HCT116 (cell line): ENCODE data around the gene PPM1H. TPM values are rescaled to one million over a fixed set of nuclear protein-coding genes. Genes with fewer than 3 reads are reported as not detected.

Experiments
- ATAC-seq: fragments of 200-7000 bp; cut with Tn5 transposase; 2 replicates; pipeline ENCODE4 v1.9.1; 2020; ENCODE audit warnings: mild to moderate bottlenecking, moderate library complexity
- BruUV-seq: library from RNA; stranded (reverse); fragments of 400-500 nt; replicated peaks from 2 replicates; lab custom pipeline; 2021; lab: Mats Ljungman, UMichigan
- CTCF ChIA-PET: fragments of 300-600 bp; sonication (Branson Sonifier 250); formaldehyde crosslinking; loops from one replicate; lab custom pipeline; 2021; ENCODE audit warnings: antibody characterized with exemption; lab: Charles Lee
- POLR2A ChIA-PET: fragments of 300-600, 350-600 bp; sonication (Branson Sonifier 250); formaldehyde crosslinking; loops from one replicate; lab custom pipeline; 2021; ENCODE audit warnings: antibody characterized with exemption; lab: Charles Lee
- RAD21 ChIA-PET, 2 experiments: fragments of 300-600 bp; sonication (Branson Sonifier 250); formaldehyde crosslinking; loops; one replicate each; lab custom pipeline; 2023; ENCODE audit warnings: low total read pairs in 2 of 2; ENCODE audit not compliant: uncharacterized antibody in 2 of 2, unreplicated experiment in 2 of 2, low non-redundant PET in 1 of 2; lab: Charles Lee
- DNase-seq: peaks from one replicate; pipeline ENCODE4 v3.0.0-alpha.2; 2010; ENCODE audit warnings: low read depth, low spot score
- H2AFZ ChIP-seq: fragments of 200-600 bp; shearing (Covaris generic), sonication (generic); 2 replicates; pipeline ENCODE4 v1.6.1; 2017; ENCODE audit warnings: low read depth, mixed run types, mixed read lengths, antibody characterized with exemption, low read length; ENCODE audit not compliant: poor library complexity, severe bottlenecking
- H3K27ac ChIP-seq: 2 replicates; pipeline ENCODE4 v1.5.1; 2012; ENCODE audit warnings: low read depth, low read length
- H3K27me3 ChIP-seq: fragments of 200-600 bp; sonication (generic); 2 replicates; pipeline ENCODE4 v1.6.1; 2016; ENCODE audit warnings: mixed run types, low read length, mixed read lengths; ENCODE audit not compliant: insufficient read depth
- H3K36me3 ChIP-seq, 2 experiments: fragments of 200-500 bp in 1 of 2; fragments of 200-600 bp in 1 of 2; sonication (Bioruptor generic) in 1 of 2; sonication (generic) in 1 of 2; 2 replicates each; pipeline versions ENCODE4 v1.5.1 to v1.6.1; 2014 to 2016; ENCODE audit warnings: low read length in 2 of 2, inconsistent platforms in 1 of 2, mixed read lengths in 1 of 2, mixed run types in 1 of 2; ENCODE audit not compliant: insufficient read depth in 2 of 2, control insufficient read depth in 1 of 2
- H3K4me1 ChIP-seq, 2 experiments: fragments of 200-600 bp in 1 of 2; sonication (generic) in 1 of 2; 2 replicates each; pipeline versions ENCODE4 v1.5.1 to v1.6.1; 2012 to 2017; ENCODE audit warnings: low read length in 2 of 2, inconsistent platforms in 1 of 2, mild to moderate bottlenecking in 1 of 2, mixed read lengths in 1 of 2, mixed run types in 1 of 2, moderate library complexity in 1 of 2; ENCODE audit not compliant: insufficient read depth in 2 of 2, control insufficient read depth in 1 of 2
- H3K4me2 ChIP-seq: fragments of 200-600 bp; sonication (generic); 2 replicates; pipeline ENCODE4 v1.6.1; 2017; ENCODE audit warnings: mixed run types, low read length, mixed read lengths
- H3K4me3 ChIP-seq, 2 experiments: fragments of 200-600 bp in 1 of 2; sonication (generic) in 1 of 2; replicated peaks in 1 of 2; 2 replicates each; pipeline ENCODE4 v1.5.1; 2011 to 2016; ENCODE audit warnings: low read length in 2 of 2, control low read depth in 1 of 2, low read depth in 1 of 2, mild to moderate bottlenecking in 1 of 2, mixed read lengths in 1 of 2, mixed run types in 1 of 2
- H3K79me2 ChIP-seq: fragments of 200-600 bp; sonication (generic); 2 replicates; pipeline ENCODE4 v1.6.1; 2017; ENCODE audit warnings: mild to moderate bottlenecking, mixed run types, low read length, moderate library complexity, mixed read lengths; ENCODE audit not compliant: insufficient read depth
- H3K9ac ChIP-seq: fragments of 200-600 bp; sonication (generic); 2 replicates; pipeline ENCODE4 v1.6.1; 2016; ENCODE audit warnings: low read length, mixed read lengths
- H3K9me2 ChIP-seq: fragments of 200-600 bp; sonication (generic), shearing (Covaris generic); 2 replicates; pipeline ENCODE4 v1.6.1; 2017; ENCODE audit warnings: mixed run types, mild to moderate bottlenecking, moderate library complexity; ENCODE audit not compliant: insufficient read depth
- H3K9me3 ChIP-seq, 2 experiments: fragments of 200-500 bp in 1 of 2; fragments of 200-600 bp in 1 of 2; sonication (Bioruptor generic) in 1 of 2; sonication (generic) in 1 of 2; 2 replicates each; pipeline ENCODE4 v1.6.1; 2014 to 2017; ENCODE audit warnings: low read length in 2 of 2, mixed read lengths in 2 of 2, inconsistent platforms in 1 of 2, low read depth in 1 of 2, mild to moderate bottlenecking in 1 of 2, mixed run types in 1 of 2, moderate library complexity in 1 of 2; ENCODE audit not compliant: control insufficient read depth in 1 of 2, insufficient read depth in 1 of 2
- H4K20me1 ChIP-seq: fragments of 200-600 bp; sonication (generic), shearing (Covaris generic); 2 replicates; pipeline ENCODE4 v1.6.1; 2017; ENCODE audit warnings: mixed run types, mild to moderate bottlenecking, moderate library complexity; ENCODE audit not compliant: insufficient read depth
- ATF3 ChIP-seq: IDR thresholded peaks from 2 replicates; pipeline ENCODE4 v1.6.1; 2012
- CEBPB ChIP-seq: IDR thresholded peaks from 2 replicates; pipeline ENCODE4 v1.6.1; 2012; ENCODE audit warnings: low read depth
- CTCF ChIP-seq, 3 experiments: fragments of 200-600 bp in 1 of 3; sonication (generic) in 1 of 3; IDR thresholded peaks in 2 of 3; conservative IDR thresholded peaks in 1 of 3; 2 replicates each; pipeline ENCODE4 v1.5.1; 2012 to 2017; ENCODE audit warnings: low read depth in 2 of 3, low read length in 2 of 3, antibody characterized with exemption in 1 of 3, borderline replicate concordance in 1 of 3, control low read depth in 1 of 3, mild to moderate bottlenecking in 1 of 3, mixed read lengths in 1 of 3, mixed run types in 1 of 3, moderate library complexity in 1 of 3; ENCODE audit not compliant: insufficient read depth in 1 of 3
- EZH2 ChIP-seq: fragments of 200-600 bp; sonication (generic); IDR thresholded peaks from 2 replicates; pipeline ENCODE4 v1.6.1; 2017; ENCODE audit warnings: antibody characterized with exemption, mixed run types
- RAD21 ChIP-seq: IDR thresholded peaks from 2 replicates; pipeline ENCODE4 v1.6.1; 2012; ENCODE audit warnings: low read depth, mild to moderate bottlenecking
- REST ChIP-seq: IDR thresholded peaks from 2 replicates; pipeline ENCODE4 v1.6.1; 2012; ENCODE audit warnings: low read depth
- TCF7L2 ChIP-seq: IDR thresholded peaks from 2 replicates; pipeline ENCODE4 v1.7.0; 2011; ENCODE audit warnings: borderline replicate concordance, inconsistent platforms; ENCODE audit not compliant: insufficient read depth, insufficient read length; ENCODE audit errors: extremely low read depth
- intact Hi-C: fragments of 100-400 bp; cut with micrococcal nuclease; formaldehyde crosslinking; loops from 2 replicates; pipeline ENCODE4 v1.10.0; 2022
- total RNA-seq: library from RNA; stranded (reverse); gene quantifications from one replicate; pipeline ENCODE4 v1.2.1, GENCODE V29; 2021; ENCODE audit not compliant: unreplicated experiment

Gene PPM1H
- total RNA-seq, 1 experiment from 2014 or later = 8.0 TPM

- Histone ChIP-seq H3K36me3 (no peaks in the 10 kb centered on the region), H2AFZ (no peak overlapping the region)
- ChIA-PET CTCF (interaction anchor here (1.3 to 2.2 kb wide), 3 partner anchors 9 to 265 kb away, joined by 4 to 19 read pairs (median 8); no protein-coding TSS in a partner anchor), RAD21 (no interaction called here)
- TF ChIP-seq EZH2 (no peak), REST (no peak), CEBPB (no peak), TCF7L2 (no peak), RAD21 (no peak)
- TF ChIP-seq, all 23 proteins: peak for 0
- Histone ChIP-seq H4K20me1 (no peaks in the 10 kb centered on the region), H3K27me3 (no peaks in the 10 kb centered on the region), H3K9me3 (no peaks in the 10 kb centered on the region), H3K9me2 (no peaks in the 10 kb centered on the region), H3K79me2 (no peaks in the 10 kb centered on the region), H3K4me3 (no peak overlapping the region), H3K9ac (no peak overlapping the region), H3K27ac (no peak overlapping the region), H3K4me2 (no peak overlapping the region), H3K4me1 (peaks cover 0 to 3% of the 10 kb centered on the region in 2 experiments; a peak in 1 of 4 replicates)
- ATAC-seq (no peak), DNase-seq (no peak)
- intact Hi-C loops = no loop called here
- POLR2A ChIA-PET = no interaction called here
- no TSS peak for BruUV-seq
Observed at GRCh38 chr12:62803756-62804155, 131.2 kb downstream of the PPM1H start.

GRCh38 chr12:62802984-62803383 is 132.0 kb downstream of the PPM1H start:
- no peak overlapping the region for H2AFZ ChIP-seq
- no peak overlapping the region for H3K27ac ChIP-seq
- H3K4me3 ChIP-seq = no peak overlapping the region
- no peak for DNase-seq
- intact Hi-C loops = no loop called here
- no peak overlapping the region for H3K4me2 ChIP-seq
- RAD21 ChIA-PET = no interaction called here
- CTCF ChIA-PET = interaction anchor here (1.5 to 2.2 kb wide), 2 partner anchors 10 to 266 kb away, joined by 8 to 19 read pairs; no protein-coding TSS in a partner anchor
- no peaks in the 10 kb centered on the region for H4K20me1 ChIP-seq
- 0 out of 6 replicates have a peak, but pooled peaks of 2 of the 3 experiments have one; percentile 5 to 18 for TF ChIP-seq CTCF (IDR thresholded peaks at IDR 0.05 in 2 of 3, conservative IDR thresholded peaks at IDR 0.05 in 1 of 3; ENCODE audit: borderline replicate concordance in 1 of 3, insufficient read depth in 1 of 3, low read depth in 2 of 3, low read length in 2 of 3)
- no peak for TF ChIP-seq ATF3
- peak; percentile 46; the same call in 1 of the 2 replicates for TF ChIP-seq RAD21
- TF ChIP-seq, all 23 proteins: peak for 2
- POLR2A ChIA-PET = no interaction called here
- H3K4me1 ChIP-seq = peaks cover 0 to 3% of the 10 kb centered on the region in 2 experiments; a peak in 1 of 4 replicates
- no peaks in the 10 kb centered on the region for H3K27me3 ChIP-seq
- H3K79me2 ChIP-seq = no peaks in the 10 kb centered on the region
- no peak overlapping the region for H3K9ac ChIP-seq
- no peaks in the 10 kb centered on the region for H3K9me3 ChIP-seq
- no peaks in the 10 kb centered on the region for H3K36me3 ChIP-seq
- no TSS peak for BruUV-seq
- no peaks in the 10 kb centered on the region for H3K9me2 ChIP-seq
- ATAC-seq = no peak
